ENCODE measurements around the gene PCID2.

The PCID2 gene

GRCh38 chr13:113205428-113205931 is 3.0 kb downstream of the PCID2 start:
- no peak overlapping the region for H3K27ac Mint-ChIP-seq
- H3K4me3 Mint-ChIP-seq = no peak overlapping the region
- peaks cover 5% of the 10 kb centered on the region for H3K36me3 Mint-ChIP-seq
- no peaks in the 10 kb centered on the region for H3K27me3 Mint-ChIP-seq
- peaks cover 60% of the 10 kb centered on the region for H3K4me1 Mint-ChIP-seq
- H3K9me3 Mint-ChIP-seq = no peaks in the 10 kb centered on the region
- ATAC-seq = no peak

GRCh38 chr13:113204378-113204734 is 4.1 kb downstream of the PCID2 start:
- Mint-ChIP-seq H3K4me3 (no peak overlapping the region), H3K27me3 (no peaks in the 10 kb centered on the region), H3K27ac (no peak overlapping the region), H3K4me1 (peaks cover 60% of the 10 kb centered on the region), H3K9me3 (no peaks in the 10 kb centered on the region), H3K36me3 (peaks cover 5% of the 10 kb centered on the region)
- ATAC-seq = no peak

- Mint-ChIP-seq H3K36me3 (peaks cover 5% of the 10 kb centered on the region), H3K27me3 (no peaks in the 10 kb centered on the region), H3K27ac (no peak overlapping the region), H3K9me3 (no peaks in the 10 kb centered on the region), H3K4me1 (peaks cover 60% of the 10 kb centered on the region), H3K4me3 (no peak overlapping the region)
- ATAC-seq = no peak
Observed at GRCh38 chr13:113203507-113204377, 4.7 kb downstream of the PCID2 start.

- ATAC-seq = no peak
- H3K27ac Mint-ChIP-seq = no peak overlapping the region
- H3K9me3 Mint-ChIP-seq = no peaks in the 10 kb centered on the region
- peaks cover 5% of the 10 kb centered on the region for H3K36me3 Mint-ChIP-seq
- no peaks in the 10 kb centered on the region for H3K27me3 Mint-ChIP-seq
- no peak overlapping the region for H3K4me3 Mint-ChIP-seq
- H3K4me1 Mint-ChIP-seq = peaks cover 59% of the 10 kb centered on the region
Observed at GRCh38 chr13:113202912-113203311, 5.6 kb downstream of the PCID2 start.

GRCh38 chr13:113201815-113202214 is 6.7 kb downstream of the PCID2 start:
- Mint-ChIP-seq H3K4me3 (no peak overlapping the region), H3K4me1 (peaks cover 48% of the 10 kb centered on the region), H3K27me3 (no peaks in the 10 kb centered on the region), H3K27ac (no peak overlapping the region), H3K36me3 (peaks cover 8% of the 10 kb centered on the region), H3K9me3 (no peaks in the 10 kb centered on the region)
- ATAC-seq = no peak

- H3K9me3 Mint-ChIP-seq = no peaks in the 10 kb centered on the region
- no peaks in the 10 kb centered on the region for H3K27me3 Mint-ChIP-seq
- H3K27ac Mint-ChIP-seq = no peak overlapping the region
- no peak for ATAC-seq
- no peak overlapping the region for H3K4me3 Mint-ChIP-seq
- peaks cover 9% of the 10 kb centered on the region for H3K4me1 Mint-ChIP-seq
- H3K36me3 Mint-ChIP-seq = peaks cover 31% of the 10 kb centered on the region
Observed at GRCh38 chr13:113196970-113197737, 11.3 kb downstream of the PCID2 start.

- Mint-ChIP-seq H3K27me3 (no peaks in the 10 kb centered on the region), H3K36me3 (peaks cover 26% of the 10 kb centered on the region), H3K27ac (no peak overlapping the region), H3K9me3 (no peaks in the 10 kb centered on the region), H3K4me1 (no peaks in the 10 kb centered on the region), H3K4me3 (no peak overlapping the region)
- no peak for ATAC-seq
Observed at GRCh38 chr13:113195360-113195759, 13.1 kb downstream of the PCID2 start.

GRCh38 chr13:113192902-113193301 is 15.6 kb downstream of the PCID2 start:
- Mint-ChIP-seq H3K4me3 (no peak overlapping the region), H3K27ac (no peak overlapping the region), H3K9me3 (no peaks in the 10 kb centered on the region), H3K27me3 (no peaks in the 10 kb centered on the region), H3K4me1 (no peaks in the 10 kb centered on the region), H3K36me3 (peaks cover 51% of the 10 kb centered on the region)
- ATAC-seq = no peak

- Mint-ChIP-seq H3K4me1 (no peaks in the 10 kb centered on the region), H3K9me3 (no peaks in the 10 kb centered on the region), H3K27ac (no peak overlapping the region), H3K36me3 (peaks cover 57% of the 10 kb centered on the region), H3K4me3 (no peak overlapping the region), H3K27me3 (no peaks in the 10 kb centered on the region)
- ATAC-seq = no peak
Observed at GRCh38 chr13:113192279-113192678, 16.2 kb downstream of the PCID2 start.

- H3K4me3 Mint-ChIP-seq = no peak overlapping the region
- peaks cover 57% of the 10 kb centered on the region for H3K36me3 Mint-ChIP-seq
- ATAC-seq = no peak
- peaks cover 8% of the 10 kb centered on the region for H3K4me1 Mint-ChIP-seq
- no peaks in the 10 kb centered on the region for H3K9me3 Mint-ChIP-seq
- no peak overlapping the region for H3K27ac Mint-ChIP-seq
- no peaks in the 10 kb centered on the region for H3K27me3 Mint-ChIP-seq
Observed at GRCh38 chr13:113190181-113190580, 18.3 kb downstream of the PCID2 start.

GRCh38 chr13:113187883-113188665 is 20.4 kb downstream of the PCID2 start:
- Mint-ChIP-seq H3K9me3 (no peaks in the 10 kb centered on the region), H3K4me1 (peaks cover 12% of the 10 kb centered on the region), H3K4me3 (no peak overlapping the region), H3K27me3 (no peaks in the 10 kb centered on the region), H3K27ac (no peak overlapping the region), H3K36me3 (peaks cover 55% of the 10 kb centered on the region)
- no peak for ATAC-seq

GRCh38 chr13:113187263-113187669 is 21.2 kb downstream of the PCID2 start:
- H3K27me3 Mint-ChIP-seq = no peaks in the 10 kb centered on the region
- no peak for ATAC-seq
- no peaks in the 10 kb centered on the region for H3K9me3 Mint-ChIP-seq
- peaks cover 12% of the 10 kb centered on the region for H3K4me1 Mint-ChIP-seq
- no peak overlapping the region for H3K4me3 Mint-ChIP-seq
- H3K36me3 Mint-ChIP-seq = peaks cover 56% of the 10 kb centered on the region
- no peak overlapping the region for H3K27ac Mint-ChIP-seq

- H3K9me3 Mint-ChIP-seq = no peaks in the 10 kb centered on the region
- peaks cover 12% of the 10 kb centered on the region for H3K4me1 Mint-ChIP-seq
- peaks cover 65% of the 10 kb centered on the region for H3K36me3 Mint-ChIP-seq
- no peak for ATAC-seq
- no peaks in the 10 kb centered on the region for H3K27me3 Mint-ChIP-seq
- peak overlapping the region; percentile 64 for H3K27ac Mint-ChIP-seq
- H3K4me3 Mint-ChIP-seq = no peak overlapping the region
Observed at GRCh38 chr13:113186061-113186900, 22.2 kb downstream of the PCID2 start.

- no peak for ATAC-seq
- H3K36me3 Mint-ChIP-seq = peaks cover 71% of the 10 kb centered on the region
Observed at GRCh38 chr13:113184568-113185440, 23.7 kb downstream of the PCID2 start.

More at GRCh38 chr13:113184568-113185440, 23.7 kb downstream of the PCID2 start:
- H3K27ac Mint-ChIP-seq = no peak overlapping the region
- no peaks in the 10 kb centered on the region for H3K27me3 Mint-ChIP-seq
- H3K4me3 Mint-ChIP-seq = no peak overlapping the region
- H3K9me3 Mint-ChIP-seq = no peaks in the 10 kb centered on the region
- peaks cover 12% of the 10 kb centered on the region for H3K4me1 Mint-ChIP-seq
